ENCODE data around the gene INPP5J.
"Not testable (repeated sequence)": the region's sequence is repeated elsewhere in the genome, so short reads cannot be mapped to it uniquely, and the experiment has no call there.

The INPP5J gene

DNA sequence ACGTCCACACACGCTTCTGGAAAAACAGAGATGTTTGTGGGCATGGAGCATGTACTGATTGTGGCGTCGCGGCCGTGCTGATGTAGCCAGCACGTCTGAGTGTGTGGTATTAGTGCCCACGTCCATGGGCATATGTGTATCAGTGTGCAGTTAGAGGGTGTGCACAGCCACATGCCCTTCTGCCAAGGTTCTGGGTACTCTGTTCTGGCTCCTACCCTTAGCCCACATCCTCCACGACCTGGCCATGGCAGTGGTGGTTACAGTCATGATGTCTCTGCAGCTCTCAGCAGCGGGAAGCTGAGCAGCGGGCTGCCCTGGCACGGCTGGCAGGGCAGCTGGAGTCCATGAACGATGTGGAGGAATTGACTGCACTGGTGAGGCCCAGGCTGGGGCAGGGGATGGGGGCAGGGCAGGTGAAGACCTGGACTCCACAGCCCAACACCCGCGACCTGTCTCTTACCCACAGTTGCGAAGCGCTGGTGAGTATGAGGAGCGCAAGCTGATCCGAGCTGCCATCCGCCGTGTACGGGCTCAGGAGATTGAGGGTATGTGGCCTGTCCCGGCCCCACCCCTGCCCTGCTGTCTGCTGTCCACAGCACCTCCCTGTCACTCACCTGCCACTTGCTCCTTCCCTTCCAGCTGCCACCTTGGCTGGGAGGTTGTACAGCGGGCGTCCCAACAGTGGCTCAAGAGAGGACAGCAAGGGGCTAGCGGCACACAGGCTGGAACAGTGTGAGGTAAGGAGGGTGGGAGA is 34.4 kb upstream of the INPP5J start:
- DNase-seq (ENCODE audit: low read depth), result no peak

DNA sequence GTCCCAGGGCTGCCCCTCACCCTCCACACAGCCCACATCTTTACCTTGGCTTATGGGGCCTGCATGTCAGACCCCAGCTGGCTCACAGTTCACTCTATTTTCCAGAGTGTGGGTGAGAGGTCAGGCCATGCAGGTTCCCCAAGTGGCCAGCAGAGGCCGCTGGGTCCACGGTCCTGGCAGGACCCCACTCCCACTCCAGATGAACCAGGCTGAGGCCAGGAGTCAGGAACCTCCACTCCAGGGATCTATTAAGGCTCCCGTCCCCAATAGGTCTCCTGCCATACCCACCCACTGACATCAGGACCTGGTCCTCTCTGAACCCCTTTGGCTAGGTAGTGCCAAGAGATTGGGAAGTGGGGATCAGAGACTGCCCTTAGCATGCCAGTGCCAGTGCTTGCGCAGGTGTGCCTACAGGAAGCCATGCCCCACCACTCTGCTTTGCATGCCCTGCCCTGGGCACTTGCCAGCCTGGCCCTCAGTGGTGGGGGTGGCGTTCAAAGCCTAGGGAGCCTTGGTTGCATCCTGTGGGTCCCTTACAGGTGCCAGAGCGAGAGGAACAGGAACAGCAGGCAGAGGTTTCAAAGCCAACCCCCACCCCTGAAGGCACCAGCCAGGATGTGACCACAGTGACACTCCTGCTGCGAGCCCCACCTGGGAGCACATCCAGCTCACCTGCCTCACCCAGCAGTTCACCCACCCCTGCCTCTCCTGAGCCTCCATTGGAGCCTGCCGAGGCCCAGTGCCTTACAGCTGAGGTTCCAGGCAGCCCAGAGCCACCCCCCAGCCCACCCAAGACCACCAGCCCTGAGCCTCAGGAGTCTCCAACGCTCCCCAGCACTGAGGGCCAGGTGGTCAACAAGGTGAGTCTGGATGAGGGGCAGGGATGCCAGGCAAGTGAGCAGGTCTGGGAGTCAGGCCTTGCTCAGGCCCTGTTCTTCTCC is 33.3 kb upstream of the INPP5J start:
- DNase-seq (ENCODE audit: low read depth), result peak; percentile 55

DNA sequence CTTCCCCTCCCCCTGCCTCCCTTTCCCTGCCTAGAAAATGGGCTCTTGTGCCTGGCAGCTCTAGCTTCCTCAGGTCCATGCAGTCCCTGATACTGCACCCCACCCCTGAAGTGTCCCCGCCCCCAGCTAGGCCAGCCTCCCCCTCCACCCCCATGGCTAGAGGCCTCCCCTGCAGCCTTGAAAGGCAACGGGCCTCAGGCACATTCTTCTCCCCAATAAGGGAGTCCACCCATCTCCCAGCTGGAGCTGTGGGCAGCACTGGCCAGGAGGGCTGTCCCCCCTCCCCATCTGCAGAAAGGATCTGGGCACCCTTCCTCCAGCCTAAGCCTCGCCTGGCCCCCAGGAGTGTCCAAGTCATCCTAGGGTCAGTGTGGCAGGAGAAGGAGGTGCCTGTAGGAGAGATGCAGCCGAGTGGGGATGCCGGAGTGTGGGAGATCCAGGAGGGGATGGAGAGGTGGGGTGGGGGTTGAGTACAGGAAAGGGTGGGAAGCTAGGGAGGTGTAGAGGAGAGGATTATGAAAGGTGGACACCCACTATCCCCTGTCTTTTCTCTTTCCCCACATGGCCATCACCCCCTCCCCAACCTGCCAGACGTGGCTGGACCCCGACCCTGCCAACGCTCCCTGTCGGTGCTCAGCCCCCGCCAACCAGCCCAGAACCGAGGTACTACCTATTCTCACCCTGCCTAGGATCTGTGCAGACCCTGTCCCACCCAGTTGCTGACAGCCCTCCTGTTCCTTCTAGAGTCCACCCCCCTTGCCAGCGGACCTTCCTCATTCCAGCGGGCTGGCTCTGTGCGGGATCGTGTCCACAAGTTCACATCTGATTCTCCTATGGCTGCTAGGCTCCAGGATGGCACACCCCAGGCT is 32.3 kb upstream of the INPP5J start:
- DNase-seq (ENCODE audit: low read depth), result no peak

DNA sequence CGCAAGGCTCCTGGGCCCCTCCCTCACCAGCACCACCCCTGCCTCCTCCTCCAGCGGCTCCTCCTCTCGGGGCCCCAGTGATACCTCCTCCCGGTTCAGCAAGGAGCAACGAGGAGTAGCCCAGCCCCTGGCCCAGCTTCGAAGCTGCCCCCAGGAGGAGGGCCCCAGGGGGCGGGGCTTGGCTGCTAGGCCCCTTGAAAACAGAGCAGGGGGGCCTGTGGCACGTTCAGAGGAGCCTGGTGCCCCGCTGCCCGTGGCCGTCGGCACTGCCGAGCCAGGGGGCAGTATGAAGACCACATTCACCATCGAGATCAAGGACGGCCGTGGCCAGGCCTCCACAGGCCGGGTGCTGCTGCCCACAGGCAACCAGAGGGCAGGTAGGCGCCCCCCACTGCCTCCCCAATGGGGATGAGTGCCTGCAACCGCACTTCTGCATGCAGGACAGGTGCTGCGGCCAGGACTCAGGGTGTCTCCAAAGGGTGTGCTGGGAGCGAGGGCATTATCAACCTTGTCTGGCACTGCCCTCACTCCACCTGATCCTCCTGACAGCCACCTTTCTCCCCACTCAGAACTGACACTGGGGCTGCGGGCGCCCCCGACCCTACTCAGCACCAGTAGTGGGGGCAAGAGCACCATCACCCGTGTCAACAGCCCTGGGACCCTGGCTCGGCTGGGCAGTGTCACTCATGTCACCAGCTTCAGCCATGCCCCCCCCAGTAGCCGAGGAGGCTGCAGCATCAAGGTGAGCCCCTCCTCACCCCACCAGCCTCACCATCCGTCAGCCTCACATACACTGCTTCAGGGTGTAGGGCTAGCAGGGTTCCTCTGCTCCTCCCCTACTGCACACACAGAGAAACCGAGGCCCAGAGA is 31.4 kb upstream of the INPP5J start:
- no peak for DNase-seq (ENCODE audit: low read depth)

DNA sequence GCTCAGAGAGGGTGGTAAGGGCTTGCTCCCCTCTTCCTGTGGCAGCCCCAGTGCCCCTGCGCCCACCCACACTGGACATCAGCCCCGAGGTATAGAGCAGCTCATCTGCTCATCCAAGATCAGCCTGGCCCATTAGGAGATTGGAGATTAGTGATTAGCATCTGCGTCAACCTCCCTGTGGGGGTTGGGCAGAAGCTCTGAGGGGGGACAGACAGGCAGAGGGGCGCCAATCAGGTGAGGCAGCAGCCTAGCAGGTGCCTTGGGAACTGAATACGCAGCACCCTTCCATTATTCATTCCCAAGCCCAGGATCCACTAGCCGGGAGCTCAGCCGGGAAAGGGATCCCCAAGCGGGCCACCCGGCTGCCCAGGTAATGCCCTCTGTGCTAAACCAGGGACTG is 30.6 kb upstream of the INPP5J start:
- DNase-seq (ENCODE audit: low read depth), result no peak

DNA sequence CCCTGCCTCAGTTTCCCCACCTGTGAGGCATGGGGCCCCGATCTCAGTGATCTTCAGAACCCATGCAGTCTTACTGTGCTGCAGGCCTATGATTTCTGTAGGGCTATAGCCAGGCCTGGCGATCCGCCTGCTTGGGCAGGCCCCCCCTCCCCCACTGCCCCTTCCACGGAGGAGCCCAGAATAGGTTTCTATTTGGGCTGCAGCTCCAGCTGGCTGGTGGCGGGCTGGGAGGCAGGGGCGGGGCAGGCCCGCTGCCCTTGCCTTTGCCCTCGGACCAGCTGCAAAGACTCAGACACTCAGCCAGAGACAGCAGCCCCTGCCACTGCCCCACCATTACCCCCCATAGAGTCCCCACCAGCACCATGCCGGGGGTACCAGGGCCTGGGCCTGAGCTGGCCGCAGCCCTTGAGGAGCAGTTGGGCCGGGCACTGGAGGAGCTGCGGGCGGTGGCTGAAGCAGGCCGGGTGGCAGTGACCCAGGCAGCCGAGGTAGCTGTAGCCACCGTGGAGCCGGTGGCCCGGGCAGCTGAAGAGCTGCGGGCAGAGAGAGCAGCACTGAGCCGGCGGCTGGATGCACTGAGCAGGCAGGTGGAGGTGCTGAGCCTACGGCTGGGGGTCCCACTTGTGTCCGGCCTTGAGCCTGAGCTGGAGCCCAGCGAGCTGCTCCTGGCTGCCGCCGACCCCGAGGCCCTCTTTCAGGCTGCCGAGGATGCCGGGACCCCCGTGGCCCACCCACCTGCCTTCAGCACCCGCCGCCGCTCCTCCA is 29.5 kb upstream of the INPP5J start:
- no peak for DNase-seq (ENCODE audit: low read depth)

DNA sequence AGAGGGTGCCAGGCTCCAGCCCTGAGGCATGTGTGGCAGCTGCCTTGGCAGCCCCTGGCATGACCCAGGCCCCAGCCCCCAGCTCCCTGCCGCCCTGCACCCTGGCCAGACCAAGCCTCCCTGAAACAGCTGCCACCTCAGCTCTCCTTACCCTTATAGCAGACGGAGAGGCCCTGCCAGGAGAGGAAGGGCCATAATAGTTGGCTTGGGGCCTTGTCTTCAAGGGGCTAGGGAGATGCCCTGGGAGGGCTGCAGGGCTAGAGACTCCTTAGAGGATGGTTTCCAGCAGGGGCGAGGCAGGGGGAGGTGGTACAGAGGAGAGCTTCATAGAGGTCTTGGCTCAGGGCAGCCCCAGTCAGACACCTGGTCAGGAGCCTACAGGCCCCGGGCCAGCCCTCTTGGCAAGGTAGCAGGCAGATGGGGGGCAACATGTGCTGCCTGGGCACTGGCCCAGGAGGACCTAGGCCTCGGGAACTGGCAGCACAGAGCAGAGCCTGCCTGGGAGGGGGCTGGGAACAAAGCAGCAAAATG is 28.7 kb upstream of the INPP5J start:
- no peak for DNase-seq (ENCODE audit: low read depth)

DNA sequence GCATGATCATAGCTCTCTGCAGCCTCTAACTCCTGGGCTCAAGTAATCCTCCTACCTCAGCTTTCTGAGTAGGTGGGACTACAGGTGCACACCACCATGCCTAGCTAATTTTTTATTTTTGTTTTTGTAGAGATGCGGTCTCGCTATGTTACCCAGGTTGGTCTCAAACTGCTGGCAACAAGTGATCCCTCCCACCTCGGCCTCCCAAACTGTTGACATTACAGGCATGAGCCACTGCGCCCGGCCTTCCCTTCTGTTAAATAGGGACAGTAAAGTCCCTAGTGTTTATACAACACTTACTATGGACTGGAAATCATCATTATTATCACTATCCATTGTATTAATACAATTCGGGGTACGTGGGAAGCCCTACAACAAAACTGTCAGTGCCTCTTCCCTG is 28.0 kb upstream of the INPP5J start:
- DNase-seq (ENCODE audit: low read depth), result no peak

DNA sequence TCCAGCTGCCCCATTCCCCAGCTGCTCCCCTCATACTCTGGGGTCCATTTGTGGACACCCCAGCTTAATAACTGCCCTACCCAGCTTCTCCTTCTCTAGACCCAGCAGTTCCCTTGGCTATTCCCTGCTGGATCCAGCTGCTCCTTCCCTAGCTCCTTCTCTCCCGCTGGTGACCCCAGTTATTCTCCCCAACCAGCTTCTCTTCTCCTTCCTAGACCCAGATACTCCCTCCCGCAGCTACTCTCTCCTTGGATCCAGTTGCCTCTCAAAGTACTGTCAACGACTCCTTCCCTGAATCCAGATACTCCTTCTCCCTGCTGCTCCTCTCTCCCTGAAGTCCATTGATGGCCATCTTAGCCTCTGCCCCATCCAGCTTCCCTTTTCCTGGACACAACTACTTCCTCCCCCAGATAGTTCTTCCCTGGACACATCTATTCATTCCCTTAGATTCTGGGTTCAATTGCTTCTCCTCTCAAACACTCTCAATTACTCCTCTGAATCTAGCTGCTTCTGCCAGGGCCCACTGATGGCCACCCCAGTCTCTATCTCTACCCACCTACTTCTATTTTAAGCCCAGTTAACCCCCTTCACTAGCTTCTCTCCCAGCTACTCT is 27.0 kb upstream of the INPP5J start:
- DNase-seq (ENCODE audit: low read depth), result no peak

DNA sequence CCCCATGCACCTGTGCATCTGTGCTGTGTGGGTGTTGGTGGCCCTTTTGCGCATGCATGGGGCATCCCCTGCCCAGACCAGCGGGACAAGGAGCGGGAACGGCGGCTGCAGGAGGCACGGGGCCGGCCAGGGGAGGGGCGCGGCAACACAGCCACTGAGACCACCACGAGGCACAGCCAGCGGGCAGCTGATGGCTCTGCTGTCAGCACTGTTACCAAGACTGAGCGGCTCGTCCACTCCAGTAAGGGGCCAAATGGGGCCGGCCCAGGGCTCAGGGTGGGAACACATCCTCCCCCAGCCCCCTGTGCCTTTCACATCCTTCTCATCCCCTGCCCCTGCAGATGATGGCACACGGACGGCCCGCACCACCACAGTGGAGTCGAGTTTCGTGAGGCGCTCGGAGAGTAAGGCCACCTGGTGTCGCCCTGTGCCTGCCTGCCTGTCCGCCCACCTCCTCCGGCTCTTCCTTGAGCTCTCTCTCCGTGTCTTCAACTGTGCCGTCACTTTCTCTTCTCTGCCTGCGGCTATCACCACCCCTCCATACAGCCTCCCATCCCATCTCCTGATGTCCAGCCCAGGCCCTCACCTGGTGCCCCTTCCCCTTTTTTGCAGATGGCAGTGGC is 26.0 kb upstream of the INPP5J start:
- DNase-seq (ENCODE audit: low read depth), result no peak

DNA sequence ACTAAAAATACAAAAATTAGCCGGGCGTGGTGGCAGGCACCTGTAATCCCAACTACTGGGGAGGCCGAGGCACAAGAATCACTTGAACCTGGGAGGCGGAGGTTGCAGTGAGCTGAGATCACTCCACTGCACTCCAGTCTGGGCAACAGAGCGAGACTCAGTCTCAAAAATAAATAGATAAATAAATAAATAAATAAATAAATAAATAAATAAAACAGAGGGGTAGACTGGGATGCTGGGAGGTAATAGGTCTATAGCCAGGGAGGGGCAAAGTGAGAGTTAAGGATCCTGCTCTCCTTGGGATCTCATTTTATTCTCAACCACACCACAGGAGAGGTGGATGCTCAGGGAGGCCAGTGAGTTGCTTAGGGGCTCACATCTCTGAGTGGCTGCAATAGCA is 25.2 kb upstream of the INPP5J start:
- not testable (repeated sequence) for DNase-seq (ENCODE audit: low read depth)

DNA sequence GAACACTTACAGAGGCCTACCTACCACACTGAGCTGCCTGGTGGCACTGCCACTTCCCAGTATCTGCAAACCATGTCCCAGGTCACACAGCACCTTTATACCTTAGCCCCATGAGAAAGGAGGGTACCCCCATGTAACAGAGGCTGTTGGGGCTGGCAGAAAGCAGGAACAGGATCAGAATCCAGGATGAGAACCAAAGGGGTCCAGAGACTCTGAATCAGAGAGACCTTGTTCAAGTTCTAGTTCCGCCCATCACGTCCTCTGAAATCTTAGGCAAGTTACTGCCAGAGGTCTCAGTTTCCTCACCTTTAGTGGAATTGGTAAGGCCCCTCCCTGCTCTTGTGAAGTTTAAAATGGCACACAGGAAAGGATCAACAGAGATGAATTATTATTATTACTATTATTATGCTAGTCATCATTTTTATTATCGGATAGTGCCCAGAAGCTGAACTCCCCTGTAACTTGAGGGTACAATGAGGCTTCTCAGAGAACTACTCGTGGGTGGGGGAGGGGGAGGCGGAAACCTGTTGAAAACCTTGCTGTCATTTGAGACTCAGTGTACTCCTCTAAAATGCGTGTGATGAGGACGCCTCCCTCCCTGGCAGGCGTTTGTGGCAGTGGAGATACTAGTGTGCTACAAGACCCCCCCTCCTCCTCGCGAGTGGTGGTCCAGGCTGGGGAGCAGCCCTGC is 24.7 kb upstream of the INPP5J start:
- DNase-seq (ENCODE audit: low read depth), result no peak

DNA sequence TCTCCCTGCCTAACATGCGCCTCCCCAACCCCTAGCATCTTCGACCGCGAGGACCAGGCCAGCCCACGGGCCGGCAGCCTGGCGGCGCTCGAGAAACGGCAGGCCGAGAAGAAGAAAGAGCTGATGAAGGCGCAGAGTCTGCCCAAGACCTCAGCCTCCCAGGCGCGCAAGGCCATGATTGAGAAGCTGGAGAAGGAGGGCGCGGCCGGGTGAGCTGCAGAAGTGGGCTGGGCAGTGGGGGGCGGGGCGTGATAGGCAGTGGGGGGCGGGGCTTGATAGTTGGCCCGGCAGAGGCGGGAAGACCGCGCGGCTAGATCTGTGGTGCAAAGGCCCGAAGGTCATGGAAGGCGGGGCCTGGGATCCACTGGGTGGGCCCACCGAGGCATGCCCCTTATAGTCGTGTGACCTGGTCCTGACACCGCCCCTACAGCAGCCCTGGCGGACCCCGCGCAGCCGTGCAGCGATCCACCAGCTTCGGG is 24.1 kb upstream of the INPP5J start:
- peak; percentile 38 for DNase-seq (ENCODE audit: low read depth)

DNA sequence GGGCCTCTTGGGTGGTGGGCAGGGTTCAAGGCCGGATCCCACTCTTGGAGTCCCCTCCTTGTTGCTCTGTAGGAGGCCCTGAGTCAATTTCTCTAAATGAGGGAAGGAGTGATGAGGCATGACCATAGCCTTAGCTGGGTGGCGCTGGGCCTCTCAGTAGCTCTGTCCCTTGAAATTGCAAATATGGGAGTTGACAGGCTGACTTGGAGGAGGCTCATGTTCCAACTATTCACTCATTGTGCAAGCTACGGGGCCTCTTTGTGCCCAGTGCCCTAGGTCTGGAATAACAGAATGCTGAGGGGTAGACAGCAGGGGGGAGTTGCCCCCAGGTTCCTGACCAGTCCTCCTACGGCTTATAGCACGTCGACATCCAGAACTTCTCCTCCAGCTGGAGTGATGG is 23.4 kb upstream of the INPP5J start:
- DNase-seq (ENCODE audit: low read depth), result peak; percentile 33

DNA sequence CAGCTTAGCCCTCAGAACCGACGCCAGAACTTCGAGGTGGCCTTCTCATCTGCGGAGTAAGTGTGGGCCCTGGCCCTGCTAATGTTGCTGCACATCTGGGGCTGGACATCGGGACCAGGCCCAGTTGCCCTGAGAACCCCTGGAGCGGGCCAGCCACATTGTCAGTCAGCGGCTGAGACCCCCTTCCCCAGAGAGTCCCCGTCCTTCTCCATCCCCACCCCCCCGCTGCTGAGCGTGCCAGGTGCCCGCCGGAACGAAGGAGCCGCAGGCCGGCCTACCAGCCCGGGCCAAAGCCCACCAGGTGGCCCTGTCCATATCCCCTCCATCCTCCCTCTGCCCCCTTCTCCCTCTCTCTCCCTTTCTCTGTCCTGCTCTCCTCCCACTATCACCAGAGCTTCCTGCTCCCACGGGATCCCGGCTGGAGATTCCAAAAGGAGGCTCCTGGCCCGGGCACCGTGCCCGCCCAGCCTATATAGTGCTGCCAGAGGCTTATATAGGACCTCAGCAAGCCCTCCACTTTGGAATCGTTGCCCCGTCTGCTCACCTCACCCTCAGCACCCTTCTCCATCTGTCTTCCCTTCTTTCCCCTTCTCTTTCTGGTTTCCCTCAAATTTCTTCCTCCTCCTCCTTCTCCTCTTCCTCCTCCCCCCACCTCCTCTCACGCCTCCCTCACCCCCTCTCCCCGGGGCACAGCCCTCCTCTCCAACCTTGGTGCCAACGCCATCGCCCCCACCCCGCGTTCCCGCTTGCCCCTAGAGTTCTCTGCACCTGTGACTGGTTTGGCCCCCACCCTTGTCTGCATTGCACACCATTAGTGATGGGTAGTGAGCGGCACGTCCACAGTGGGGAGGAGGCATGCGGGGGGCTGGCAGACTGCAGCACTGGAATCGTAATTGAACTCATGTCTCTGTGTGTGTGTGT is 22.7 kb upstream of the INPP5J start:
- no peak for DNase-seq (ENCODE audit: low read depth)

DNA sequence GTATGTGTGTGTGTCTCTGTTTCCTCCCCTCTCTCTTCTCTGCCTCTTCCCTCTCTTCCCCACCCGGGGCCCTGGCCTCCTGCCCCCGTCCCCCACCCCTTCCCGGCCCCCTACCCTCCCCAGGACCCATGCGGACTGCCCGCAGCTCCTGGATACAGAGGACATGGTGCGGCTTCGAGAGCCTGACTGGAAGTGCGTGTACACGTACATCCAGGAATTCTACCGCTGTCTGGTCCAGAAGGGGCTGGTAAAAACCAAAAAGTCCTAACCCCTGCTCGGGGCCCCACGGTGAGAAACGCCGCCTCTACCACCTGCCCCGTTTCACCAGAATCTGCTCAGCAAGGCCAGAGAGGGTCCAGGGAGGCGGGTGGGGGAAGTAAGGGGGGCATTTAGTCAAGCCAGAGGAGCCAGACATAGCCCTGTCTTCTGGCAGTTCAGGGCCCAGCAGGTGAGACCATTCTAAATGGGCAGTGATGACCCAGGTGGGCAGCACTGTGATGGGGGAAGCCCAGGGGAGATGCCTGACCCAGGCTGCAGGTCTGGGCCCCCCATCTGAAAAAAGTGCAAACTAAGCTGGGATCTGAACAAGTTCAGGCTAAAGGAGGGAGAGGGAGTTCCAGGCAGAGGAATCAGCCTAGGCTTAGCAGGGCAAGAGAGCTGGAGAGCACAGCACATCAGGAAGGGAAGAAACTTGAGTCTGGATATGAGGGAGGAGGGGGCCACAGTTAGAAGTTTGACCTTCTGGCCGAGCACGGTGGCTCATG is 21.8 kb upstream of the INPP5J start:
- DNase-seq (ENCODE audit: low read depth), result no peak
